Transverse colon (tissue), 4 donors: ENCODE data around the gene TLX2.

Experiments used
- CTCF ChIP-seq, 5 experiments: fragments of 200-600 bp in 3 of 5; fragments of 450-650 bp in 2 of 5; sonication (generic) in 3 of 5; IDR thresholded peaks; 1 replicate in 2 of 5; 2 replicates in 3 of 5; pipeline ENCODE4 v1.5.1; 2016 to 2017; ENCODE audit warnings: antibody characterized with exemption in 5 of 5, inconsistent platforms in 3 of 5, mild to moderate bottlenecking in 2 of 5, moderate library complexity in 1 of 5
- EP300 ChIP-seq: sonication (generic); formaldehyde crosslinking; IDR thresholded peaks from one replicate; pipeline ENCODE4 v1.6.1; 2017; ENCODE audit warnings: antibody characterized with exemption, low read depth
- POLR2A ChIP-seq: fragments of 450-650 bp; IDR thresholded peaks from one replicate; pipeline ENCODE4 v1.6.1; 2016; ENCODE audit warnings: antibody characterized with exemption, mild to moderate bottlenecking, moderate library complexity
- POLR2AphosphoS5 ChIP-seq, 3 donors: sonication (generic); formaldehyde crosslinking; IDR thresholded peaks; one replicate each; pipeline ENCODE4 v1.6.1; 2016; ENCODE audit warnings: antibody characterized with exemption in 3 of 3

- no peak for TF ChIP-seq CTCF (IDR thresholded peaks at IDR 0.05)
- TF ChIP-seq POLR2A, result no peak
- no peak for TF ChIP-seq EP300
- TF ChIP-seq POLR2AphosphoS5 (IDR thresholded peaks at IDR 0.05), result no peak
Observed at GRCh38 chr2:74510272-74510671, 4.0 kb upstream of the TLX2 start.
